A549 (cell line): Measurements from ENCODE around the gene PDE4D. TPM values are rescaled to one million over a fixed set of nuclear protein-coding genes. Genes with fewer than 3 reads are reported as not detected.
A peak's percentile ranks its signal among the peaks of the same experiment; 100 is the strongest.

Source experiments
- ATAC-seq, 2 experiments: fragments of 200-7000 bp in 1 of 2; fragments of >200 bp in 1 of 2; cut with Nextera tagmentation in 1 of 2; cut with Tn5 transposase in 1 of 2; 3 replicates each; pipeline versions ENCODE4 v1.8.0 to v1.9.1; 2018 to 2020; ENCODE audit warnings: mild to moderate bottlenecking in 1 of 2, moderate library complexity in 1 of 2
- CTCF ChIA-PET: fragments of 300-600 bp; sonication (Branson Sonifier 250); formaldehyde crosslinking; extraction: SDS; loops from one replicate; lab custom pipeline; 2021; ENCODE audit warnings: antibody characterized with exemption, inconsistent platforms; lab: Yijun Ruan, JAX
- POLR2A ChIA-PET: fragments of 350-600 bp; formaldehyde crosslinking; extraction: SDS; loops from one replicate; lab custom pipeline; 2021; ENCODE audit warnings: antibody characterized with exemption, inconsistent platforms; lab: Yijun Ruan, JAX
- DNase-seq, 2 experiments: peaks; one replicate each; pipeline versions ENCODE4 v3.0.0 to v3.0.0-alpha.2; 2011 to 2016; ENCODE audit warnings: low read depth in 1 of 2, low spot score in 1 of 2
- FAIRE-seq: peaks from 2 replicates; lab custom pipeline; 2011; peaks lifted over from hg19 to GRCh38; lab: Jason Lieb, UNC
- H3K27ac ChIP-seq, 2 experiments: fragments of >200 bp; sonication (Bioruptor Twin); formaldehyde crosslinking; 3 replicates each; pipeline ENCODE4 v1.5.1; 2016 to 2017
- H3K4me1 ChIP-seq: fragments of >200 bp; sonication (Bioruptor Twin); formaldehyde crosslinking; 3 replicates; pipeline ENCODE4 v1.6.1; 2016
- H3K4me2 ChIP-seq: fragments of >200 bp; sonication (Bioruptor Twin); formaldehyde crosslinking; 3 replicates; pipeline ENCODE4 v1.6.1; 2016
- H3K4me3 ChIP-seq: fragments of >200 bp; sonication (Bioruptor Twin); formaldehyde crosslinking; 3 replicates; pipeline ENCODE4 v1.5.1; 2016
- H3K9me3 ChIP-seq: fragments of >200 bp; sonication (Bioruptor Twin); formaldehyde crosslinking; 3 replicates; pipeline ENCODE4 v1.6.1; 2016
- EHF ChIP-seq: fragments of 250-450 bp; sonication (Bioruptor Pico); IDR thresholded peaks from 2 replicates; pipeline ENCODE4 v1.5.0; 2020; ENCODE audit warnings: mild to moderate bottlenecking
- EHMT2 ChIP-seq: fragments of 200-600 bp; sonication (generic); IDR thresholded peaks from 2 replicates; pipeline ENCODE4 v1.6.1; 2016; ENCODE audit warnings: antibody characterized with exemption, low read depth, mild to moderate bottlenecking, moderate library complexity
- FOSB ChIP-seq: fragments of 250-450 bp; sonication (Bioruptor Pico); IDR thresholded peaks from 2 replicates; pipeline ENCODE4 v1.5.0; 2020; ENCODE audit warnings: mild to moderate bottlenecking, moderate library complexity
- GATA3 ChIP-seq: IDR thresholded peaks from 2 replicates; pipeline ENCODE4 v1.6.1; 2012; ENCODE audit warnings: borderline replicate concordance
- HEYL ChIP-seq: fragments of 250-450 bp; sonication (Bioruptor Pico); IDR thresholded peaks from 2 replicates; pipeline ENCODE4 v1.8.0; 2021; ENCODE audit warnings: mild to moderate bottlenecking, moderate library complexity
- HOXB13 ChIP-seq: fragments of 250-450 bp; sonication (Bioruptor Pico); IDR thresholded peaks from 2 replicates; pipeline ENCODE4 v1.5.0; 2020; ENCODE audit warnings: low read depth, mild to moderate bottlenecking, moderate library complexity
- HOXB5 ChIP-seq: fragments of 250-450 bp; sonication (Bioruptor Pico); IDR thresholded peaks from 2 replicates; pipeline ENCODE4 v1.5.0; 2020; ENCODE audit warnings: mild to moderate bottlenecking, moderate library complexity
- MAFK ChIP-seq: fragments of 450-650 bp; IDR thresholded peaks from 2 replicates; pipeline ENCODE4 v1.6.1; 2014; ENCODE audit not compliant: partially characterized antibody
- NFE2L2 ChIP-seq: fragments of 150-350 bp; conservative IDR thresholded peaks from 2 replicates; pipeline ENCODE4 v1.6.1; 2014; ENCODE audit warnings: low read length
- NPAS2 ChIP-seq: fragments of 250-450 bp; sonication (Bioruptor Pico); IDR thresholded peaks from 2 replicates; pipeline ENCODE4 v1.8.0; 2022; ENCODE audit warnings: mild to moderate bottlenecking, moderate library complexity, borderline replicate concordance
- PHF8 ChIP-seq: fragments of 200-600 bp; sonication (generic); IDR thresholded peaks from 2 replicates; pipeline ENCODE4 v1.6.1; 2016; ENCODE audit warnings: low read depth, mild to moderate bottlenecking, antibody characterized with exemption, moderate library complexity, borderline replicate concordance
- POLR2A ChIP-seq: IDR thresholded peaks from 2 replicates; pipeline ENCODE4 v1.6.1; 2012; ENCODE audit warnings: mild to moderate bottlenecking, low read length
- POLR2AphosphoS2 ChIP-seq: conservative IDR thresholded peaks from 2 replicates; pipeline ENCODE4 v1.6.1; 2012; ENCODE audit warnings: low read length, improper control_type of control experiment, inconsistent platforms
- RAD21 ChIP-seq, 2 experiments: fragments of >200 bp in 1 of 2; sonication (Bioruptor Twin) in 1 of 2; formaldehyde crosslinking in 1 of 2; IDR thresholded peaks in 1 of 2; conservative IDR thresholded peaks in 1 of 2; 2 replicates in 1 of 2; 3 replicates in 1 of 2; pipeline ENCODE4 v1.6.1; 2012 to 2018; ENCODE audit warnings: inconsistent platforms in 1 of 2
- RARB ChIP-seq: fragments of 250-450 bp; sonication (Bioruptor Pico); IDR thresholded peaks from 2 replicates; pipeline ENCODE4 v1.8.0; 2021; ENCODE audit warnings: mild to moderate bottlenecking, moderate library complexity
- RCOR1 ChIP-seq: fragments of 150-350 bp; IDR thresholded peaks from 2 replicates; pipeline ENCODE4 v1.6.1; 2014; ENCODE audit warnings: antibody characterized with exemption, low read length, low read depth
- RNF2 ChIP-seq: fragments of 200-600 bp; sonication (generic); IDR thresholded peaks from 2 replicates; pipeline ENCODE4 v1.6.1; 2016; ENCODE audit warnings: low read depth, mild to moderate bottlenecking, antibody characterized with exemption, moderate library complexity, borderline replicate concordance
- ZC3H11A ChIP-seq: fragments of 450-650 bp; IDR thresholded peaks from 2 replicates; pipeline ENCODE4 v1.6.1; 2014; ENCODE audit warnings: antibody characterized with exemption, mild to moderate bottlenecking
- ZSCAN20 ChIP-seq: fragments of 250-450 bp; sonication (Bioruptor Pico); IDR thresholded peaks from 2 replicates; pipeline ENCODE4 v1.8.0; 2022; ENCODE audit warnings: mild to moderate bottlenecking, moderate library complexity
- WGBS: methylation state at CpG from one replicate; pipeline ENCODE4 v1.1.6; 2017; ENCODE audit errors: missing lambda C conversion rate; 5-methylcytosine and 5-hydroxymethylcytosine counted together
- polyA plus RNA-seq, 4 experiments: library from polyadenylated mRNA; depleted of rRNA in 3 of 4; stranded (reverse); fragments of >200 nt; fragmentation: RNase III in 1 of 4; extraction: RNeasy Plus Mini Kit Qiagen cat#74134 plus additional on column Dnase treatment in 1 of 4; gene quantifications; 2 replicates in 3 of 4; 3 replicates in 1 of 4; pipeline ENCODE4 v1.2.3, GENCODE V29; 2011 to 2017
- TF ChIP-seq, protein P1 (sequence below): fragments of 200-600 bp; sonication (generic); IDR thresholded peaks from 2 replicates; pipeline ENCODE4 v1.6.1; 2016; ENCODE audit warnings: antibody characterized with exemption, mild to moderate bottlenecking, moderate library complexity
- TF ChIP-seq, protein P2 (sequence below): fragments of 450-650 bp; IDR thresholded peaks from 2 replicates; pipeline ENCODE4 v1.6.1; 2014; ENCODE audit warnings: antibody characterized with exemption
- TF ChIP-seq, protein P3 (sequence below): IDR thresholded peaks from 2 replicates; pipeline ENCODE4 v1.6.1; 2012; ENCODE audit warnings: low read depth, borderline replicate concordance

PDE4D gene
- polyA plus RNA-seq, 2 of the 4 experiments (the other 2 are of a cell fraction), result 74.0 to 213 TPM

DNA sequence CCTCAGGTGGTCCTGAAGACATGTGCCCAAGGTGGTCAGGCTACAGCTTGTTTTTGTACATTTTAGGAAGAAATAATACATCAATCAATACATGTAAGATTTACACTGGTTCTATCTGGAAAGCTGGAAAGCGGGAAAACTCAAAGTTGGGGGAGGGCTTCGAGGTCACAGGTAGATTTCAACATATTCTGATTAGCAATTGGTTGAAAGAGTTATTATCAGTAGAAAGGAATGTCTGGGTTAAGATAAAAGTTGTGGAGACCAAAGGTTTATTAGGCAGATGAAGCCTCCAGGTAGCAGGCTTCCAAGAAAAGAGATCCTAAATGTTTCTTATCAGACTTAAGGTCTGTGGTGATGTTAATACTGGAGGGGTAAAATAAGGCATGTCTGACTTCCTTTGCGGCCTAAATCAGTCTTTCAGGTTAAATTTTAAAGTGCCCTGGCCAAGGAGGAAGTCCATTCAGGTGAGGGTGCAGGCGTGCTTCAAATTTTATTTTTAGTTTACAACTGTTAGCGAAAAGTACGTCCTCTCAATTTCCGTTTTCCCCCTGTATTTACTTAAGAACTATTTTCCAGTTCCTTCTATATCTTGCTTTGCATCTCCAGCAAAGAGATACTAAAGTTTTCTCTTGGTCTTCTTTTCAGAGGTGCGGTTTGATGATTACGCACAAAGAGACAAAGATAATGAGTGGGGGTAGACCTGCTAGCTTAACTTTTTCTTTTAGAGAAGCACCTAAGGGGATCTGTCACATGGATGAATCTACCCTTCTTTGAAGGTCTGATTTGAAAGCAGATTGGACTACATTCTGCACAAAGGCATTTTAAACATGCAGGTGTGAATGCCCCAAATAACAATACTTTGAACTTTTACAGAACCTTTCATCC lies 732.1 kb downstream of the PDE4D start:
- TF ChIP-seq EHF (no peak), EHMT2 (no peak), GATA3 (no peak), POLR2AphosphoS2 (no peak), HOXB5 (no peak), RAD21 (conservative IDR thresholded peaks at IDR 0.05 in 1 of 2, IDR thresholded peaks at IDR 0.05 in 1 of 2) (no peak), NPAS2 (CRISPR knock-in tag) (no peak), NFE2L2 (no peak), RARB (CRISPR knock-in tag) (no peak), PHF8 (no peak)
- TF ChIP-seq, protein P1, sequence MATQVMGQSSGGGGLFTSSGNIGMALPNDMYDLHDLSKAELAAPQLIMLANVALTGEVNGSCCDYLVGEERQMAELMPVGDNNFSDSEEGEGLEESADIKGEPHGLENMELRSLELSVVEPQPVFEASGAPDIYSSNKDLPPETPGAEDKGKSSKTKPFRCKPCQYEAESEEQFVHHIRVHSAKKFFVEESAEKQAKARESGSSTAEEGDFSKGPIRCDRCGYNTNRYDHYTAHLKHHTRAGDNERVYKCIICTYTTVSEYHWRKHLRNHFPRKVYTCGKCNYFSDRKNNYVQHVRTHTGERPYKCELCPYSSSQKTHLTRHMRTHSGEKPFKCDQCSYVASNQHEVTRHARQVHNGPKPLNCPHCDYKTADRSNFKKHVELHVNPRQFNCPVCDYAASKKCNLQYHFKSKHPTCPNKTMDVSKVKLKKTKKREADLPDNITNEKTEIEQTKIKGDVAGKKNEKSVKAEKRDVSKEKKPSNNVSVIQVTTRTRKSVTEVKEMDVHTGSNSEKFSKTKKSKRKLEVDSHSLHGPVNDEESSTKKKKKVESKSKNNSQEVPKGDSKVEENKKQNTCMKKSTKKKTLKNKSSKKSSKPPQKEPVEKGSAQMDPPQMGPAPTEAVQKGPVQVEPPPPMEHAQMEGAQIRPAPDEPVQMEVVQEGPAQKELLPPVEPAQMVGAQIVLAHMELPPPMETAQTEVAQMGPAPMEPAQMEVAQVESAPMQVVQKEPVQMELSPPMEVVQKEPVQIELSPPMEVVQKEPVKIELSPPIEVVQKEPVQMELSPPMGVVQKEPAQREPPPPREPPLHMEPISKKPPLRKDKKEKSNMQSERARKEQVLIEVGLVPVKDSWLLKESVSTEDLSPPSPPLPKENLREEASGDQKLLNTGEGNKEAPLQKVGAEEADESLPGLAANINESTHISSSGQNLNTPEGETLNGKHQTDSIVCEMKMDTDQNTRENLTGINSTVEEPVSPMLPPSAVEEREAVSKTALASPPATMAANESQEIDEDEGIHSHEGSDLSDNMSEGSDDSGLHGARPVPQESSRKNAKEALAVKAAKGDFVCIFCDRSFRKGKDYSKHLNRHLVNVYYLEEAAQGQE, result no peak
- peaks cover 85% of the 10 kb centered on the region for H3K4me1 ChIP-seq
- H3K4me2 ChIP-seq, result no peak overlapping the region
- POLR2A ChIA-PET, result no interaction called here
- ATAC-seq (no peak), FAIRE-seq (no peak), DNase-seq (no peak)
- no peak overlapping the region for H3K4me3 ChIP-seq
- no peaks in the 10 kb centered on the region for H3K9me3 ChIP-seq
- H3K27ac ChIP-seq, result peak overlapping the region in 1 of 2 experiments; percentile 55; a peak in 3 of 6 replicates
- WGBS, result 93% methylated on average over 9 of the region's 9 CpGs
- CTCF ChIA-PET, result interaction anchor here (2.6 to 3.1 kb wide), 2 partner anchors 12 to 17 kb away, joined by 9 to 14 read pairs; no protein-coding TSS in a partner anchor

DNA sequence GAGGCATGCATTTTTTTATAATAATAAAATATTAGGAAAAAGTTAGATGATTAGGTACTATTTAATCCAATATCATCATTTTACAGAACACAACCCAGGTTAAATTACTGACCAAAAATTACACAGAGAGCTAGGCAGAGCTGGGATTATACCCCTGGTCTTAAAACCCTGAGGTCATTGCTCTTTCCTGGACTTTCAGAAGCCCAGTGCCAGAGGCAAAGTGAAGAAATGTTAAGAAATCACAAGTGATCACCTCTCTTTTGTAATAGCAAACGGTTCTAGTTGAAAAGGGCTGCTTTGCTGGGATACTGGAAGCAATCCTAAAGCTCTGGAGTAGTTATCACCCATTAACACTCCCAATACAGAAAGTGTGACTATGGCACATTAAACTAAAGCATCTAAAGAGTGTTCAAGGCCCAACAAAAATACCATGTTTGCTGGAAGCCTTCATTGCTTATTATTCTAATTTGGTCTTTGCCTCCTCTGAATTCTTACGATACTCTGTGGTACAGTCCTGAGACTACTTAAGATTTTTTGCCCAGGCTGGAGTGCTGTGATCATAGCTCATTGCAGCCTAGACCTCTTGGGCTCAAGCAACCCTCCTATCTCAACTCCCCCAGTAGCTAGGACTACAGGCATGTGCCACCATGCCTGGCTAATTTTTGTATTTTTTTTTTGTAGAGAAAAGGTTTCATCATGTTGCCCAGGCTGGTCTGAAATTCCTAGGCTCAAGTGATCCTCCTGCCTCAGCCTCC lies 734.7 kb downstream of the PDE4D start:
- WGBS, result 9% methylated on average over 2 of the region's 2 CpGs

More for the DNA sequence above, 734.7 kb downstream of the PDE4D start:
- Histone ChIP-seq H3K4me2 (peak overlapping the region; percentile 30; the same call in 2 of the 3 replicates), H3K4me3 (no peak overlapping the region), H3K4me1 (peaks cover 73% of the 10 kb centered on the region), H3K9me3 (no peaks in the 10 kb centered on the region), H3K27ac (peak overlapping the region; percentile 47 to 78)
- POLR2A ChIA-PET, result no interaction called here
- ATAC-seq (peak in 1 of 2 experiments; percentile 52; a peak in 2 of 6 replicates), FAIRE-seq (no peak), DNase-seq (no peak)
- CTCF ChIA-PET, result interaction anchor here (1.0 to 4.8 kb wide), 5 partner anchors 14 to 30 kb away, joined by 3 to 16 read pairs (median 6); no protein-coding TSS in a partner anchor
- no peak for TF ChIP-seq HOXB5
- TF ChIP-seq POLR2AphosphoS2, result no peak
- no peak for TF ChIP-seq HEYL (CRISPR knock-in tag)
- TF ChIP-seq ZC3H11A, result no peak
- TF ChIP-seq HOXB13 (CRISPR knock-in tag), result no peak
- TF ChIP-seq, protein P2, sequence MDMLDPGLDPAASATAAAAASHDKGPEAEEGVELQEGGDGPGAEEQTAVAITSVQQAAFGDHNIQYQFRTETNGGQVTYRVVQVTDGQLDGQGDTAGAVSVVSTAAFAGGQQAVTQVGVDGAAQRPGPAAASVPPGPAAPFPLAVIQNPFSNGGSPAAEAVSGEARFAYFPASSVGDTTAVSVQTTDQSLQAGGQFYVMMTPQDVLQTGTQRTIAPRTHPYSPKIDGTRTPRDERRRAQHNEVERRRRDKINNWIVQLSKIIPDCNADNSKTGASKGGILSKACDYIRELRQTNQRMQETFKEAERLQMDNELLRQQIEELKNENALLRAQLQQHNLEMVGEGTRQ, result no peak
- TF ChIP-seq GATA3, result no peak
- no peak for TF ChIP-seq PHF8
- TF ChIP-seq ZSCAN20 (CRISPR knock-in tag), result no peak
- TF ChIP-seq RCOR1, result no peak
- TF ChIP-seq, protein P3, sequence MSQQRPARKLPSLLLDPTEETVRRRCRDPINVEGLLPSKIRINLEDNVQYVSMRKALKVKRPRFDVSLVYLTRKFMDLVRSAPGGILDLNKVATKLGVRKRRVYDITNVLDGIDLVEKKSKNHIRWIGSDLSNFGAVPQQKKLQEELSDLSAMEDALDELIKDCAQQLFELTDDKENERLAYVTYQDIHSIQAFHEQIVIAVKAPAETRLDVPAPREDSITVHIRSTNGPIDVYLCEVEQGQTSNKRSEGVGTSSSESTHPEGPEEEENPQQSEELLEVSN, result no peak
- no peak for TF ChIP-seq RNF2
- no peak for TF ChIP-seq POLR2A
- no peak for TF ChIP-seq MAFK
- no peak for TF ChIP-seq FOSB (CRISPR knock-in tag)
- TF ChIP-seq, all 56 proteins: peak for 0
